ENCODE measurements around the gene DOCK8. TPM values are rescaled to one million over a fixed set of nuclear protein-coding genes. Genes with fewer than 3 reads are reported as not detected.

Gene DOCK8
- total and polyA plus RNA-seq, 2 of the 13 experiments (the other 11 are each of a cell fraction or from before 2014, with no cell fraction given), result 0.28 to 0.38 TPM

- no peak for TF ChIP-seq ZNF780A (CRISPR knock-in tag; IDR thresholded peaks at IDR 0.05)
- no peak for TF ChIP-seq ARHGAP35 (CRISPR knock-in tag; IDR thresholded peaks at IDR 0.05; ENCODE audit: borderline replicate concordance)
- TF ChIP-seq TFDP2 (CRISPR knock-in tag; IDR thresholded peaks at IDR 0.05), result no peak
- no peak for TF ChIP-seq ELF1 (CRISPR knock-in tag; IDR thresholded peaks at IDR 0.05)
These were observed 59.7 kb downstream of the DOCK8 start (continued) for GRCh38 chr9:274406-274805.

DNA sequence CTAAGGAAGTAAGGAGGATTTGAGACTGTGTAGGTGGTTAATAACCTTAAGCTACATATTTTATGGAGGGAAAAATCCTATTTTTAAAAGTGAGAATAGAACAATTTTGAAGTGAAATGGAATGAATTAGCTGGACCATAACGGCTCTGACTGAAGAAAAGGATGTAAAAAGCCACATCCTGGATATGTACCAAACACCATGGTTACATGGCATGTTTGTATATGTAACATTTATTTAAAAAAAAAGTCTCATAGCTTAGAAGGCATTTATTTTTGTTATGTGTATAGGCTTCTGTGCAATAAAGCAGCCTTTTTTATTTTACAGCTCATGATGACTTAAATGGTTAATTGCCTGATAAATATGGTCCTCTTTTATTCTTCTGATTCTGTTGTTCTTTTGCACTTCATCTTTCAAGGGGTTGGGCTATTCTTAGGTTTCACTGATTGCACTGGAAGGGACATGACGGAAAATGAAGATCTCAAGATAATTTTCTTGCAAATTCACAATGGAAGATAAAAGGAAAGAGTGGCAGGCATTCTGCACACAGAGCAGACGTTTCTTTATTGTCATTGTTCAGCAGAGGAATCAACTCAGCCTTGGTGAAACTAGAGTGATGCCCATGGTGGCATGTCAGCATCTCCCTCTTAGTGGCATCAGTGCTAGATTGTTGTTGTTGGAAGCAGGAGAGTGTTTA is 63.1 kb downstream of the DOCK8 start:
- H3K79me2 ChIP-seq (ENCODE audit: insufficient read depth, low read length), result no peaks in the 10 kb centered on the region
- ChIA-PET CTCF (ENCODE audit: low intra/inter-chr PET ratio, low total read pairs) (no interaction called here), POLR2A (no interaction called here)
- H3K4me1 ChIP-seq (ENCODE audit: insufficient read depth, low read length), result no peaks in the 10 kb centered on the region
- WGBS (ENCODE audit: low lambda C conversion rate), result 25% methylated on average over 3 of the region's 3 CpGs
- in situ Hi-C loops (cut with HindIII; ENCODE audit: extremely low pct_ligation_motif_present, low pct_unique_long_range_greater_than_20kb) (no loop called here), intact Hi-C loops (cut with micrococcal nuclease; ENCODE audit: unreplicated experiment) (no loop called here)
- H3K4me2 ChIP-seq (ENCODE audit: low read depth, low read length), result no peak overlapping the region
- H3K9me3 ChIP-seq (ENCODE audit: low read length), result no peaks in the 10 kb centered on the region
- no peak for ATAC-seq
- no peak for DNase-seq (ENCODE audit: low spot score)
- H3K27ac ChIP-seq (ENCODE audit: extremely low read length, insufficient read depth, low read length), result no peak overlapping the region
- FAIRE-seq, result no peak
- no peaks in the 10 kb centered on the region for H3K36me3 ChIP-seq (replicated peaks in 1 of 2; ENCODE audit: control insufficient read depth in 1 of 2, insufficient read depth in 2 of 2, low read length in 2 of 2)
- no peak overlapping the region for H3K9ac ChIP-seq (ENCODE audit: insufficient read depth, low read depth, low read length)
- H3K27me3 ChIP-seq (ENCODE audit: control insufficient read depth in 1 of 2, insufficient read depth in 2 of 2, low read length in 2 of 2), result no peaks in the 10 kb centered on the region
- H4K20me1 ChIP-seq (ENCODE audit: insufficient read depth, low read length), result no peaks in the 10 kb centered on the region
- BruUV-seq (replicated peaks), result no TSS peak
- no peak overlapping the region for H2AFZ ChIP-seq (ENCODE audit: low read length)
- no peak overlapping the region for H3K4me3 ChIP-seq (replicated peaks in 1 of 3; ENCODE audit: insufficient read depth in 1 of 3, low read depth in 2 of 3, low read length in 3 of 3)
- TF ChIP-seq TOE1 (CRISPR knock-in tag; IDR thresholded peaks at IDR 0.05), result no peak
- TF ChIP-seq, protein P1, sequence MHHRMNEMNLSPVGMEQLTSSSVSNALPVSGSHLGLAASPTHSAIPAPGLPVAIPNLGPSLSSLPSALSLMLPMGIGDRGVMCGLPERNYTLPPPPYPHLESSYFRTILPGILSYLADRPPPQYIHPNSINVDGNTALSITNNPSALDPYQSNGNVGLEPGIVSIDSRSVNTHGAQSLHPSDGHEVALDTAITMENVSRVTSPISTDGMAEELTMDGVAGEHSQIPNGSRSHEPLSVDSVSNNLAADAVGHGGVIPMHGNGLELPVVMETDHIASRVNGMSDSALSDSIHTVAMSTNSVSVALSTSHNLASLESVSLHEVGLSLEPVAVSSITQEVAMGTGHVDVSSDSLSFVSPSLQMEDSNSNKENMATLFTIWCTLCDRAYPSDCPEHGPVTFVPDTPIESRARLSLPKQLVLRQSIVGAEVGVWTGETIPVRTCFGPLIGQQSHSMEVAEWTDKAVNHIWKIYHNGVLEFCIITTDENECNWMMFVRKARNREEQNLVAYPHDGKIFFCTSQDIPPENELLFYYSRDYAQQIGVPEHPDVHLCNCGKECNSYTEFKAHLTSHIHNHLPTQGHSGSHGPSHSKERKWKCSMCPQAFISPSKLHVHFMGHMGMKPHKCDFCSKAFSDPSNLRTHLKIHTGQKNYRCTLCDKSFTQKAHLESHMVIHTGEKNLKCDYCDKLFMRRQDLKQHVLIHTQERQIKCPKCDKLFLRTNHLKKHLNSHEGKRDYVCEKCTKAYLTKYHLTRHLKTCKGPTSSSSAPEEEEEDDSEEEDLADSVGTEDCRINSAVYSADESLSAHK (CRISPR knock-in tag; IDR thresholded peaks at IDR 0.05; ENCODE audit: borderline replicate concordance), result no peak
- no peak for TF ChIP-seq ZNF496 (CRISPR knock-in tag; IDR thresholded peaks at IDR 0.05; ENCODE audit: insufficient replicate concordance)
- no peak for TF ChIP-seq ZNF382 (CRISPR knock-in tag; IDR thresholded peaks at IDR 0.05; ENCODE audit: borderline replicate concordance)
- TF ChIP-seq ZKSCAN1 (IDR thresholded peaks at IDR 0.05; ENCODE audit: low read length), result no peak
- TF ChIP-seq ATF3 (CRISPR knock-in tag; IDR thresholded peaks at IDR 0.05), result no peak
- TF ChIP-seq PRPF4 (IDR thresholded peaks at IDR 0.05; ENCODE audit: low read depth, low read length, poor library complexity, severe bottlenecking), result no peak
- TF ChIP-seq, protein P2, sequence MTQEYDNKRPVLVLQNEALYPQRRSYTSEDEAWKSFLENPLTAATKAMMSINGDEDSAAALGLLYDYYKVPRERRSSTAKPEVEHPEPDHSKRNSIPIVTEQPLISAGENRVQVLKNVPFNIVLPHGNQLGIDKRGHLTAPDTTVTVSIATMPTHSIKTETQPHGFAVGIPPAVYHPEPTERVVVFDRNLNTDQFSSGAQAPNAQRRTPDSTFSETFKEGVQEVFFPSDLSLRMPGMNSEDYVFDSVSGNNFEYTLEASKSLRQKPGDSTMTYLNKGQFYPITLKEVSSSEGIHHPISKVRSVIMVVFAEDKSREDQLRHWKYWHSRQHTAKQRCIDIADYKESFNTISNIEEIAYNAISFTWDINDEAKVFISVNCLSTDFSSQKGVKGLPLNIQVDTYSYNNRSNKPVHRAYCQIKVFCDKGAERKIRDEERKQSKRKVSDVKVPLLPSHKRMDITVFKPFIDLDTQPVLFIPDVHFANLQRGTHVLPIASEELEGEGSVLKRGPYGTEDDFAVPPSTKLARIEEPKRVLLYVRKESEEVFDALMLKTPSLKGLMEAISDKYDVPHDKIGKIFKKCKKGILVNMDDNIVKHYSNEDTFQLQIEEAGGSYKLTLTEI (CRISPR knock-in tag; conservative IDR thresholded peaks at IDR 0.05), result no peak
- no peak for TF ChIP-seq MNT (IDR thresholded peaks at IDR 0.05)
